GM12801 (cell line): ENCODE data around the gene MOV10.

Source experiments
- TF ChIP-seq, protein P1 (sequence below): IDR thresholded peaks from one replicate; pipeline ENCODE4 v1.5.1; 2011; ENCODE audit warnings: control low read depth; ENCODE audit not compliant: insufficient read length; ENCODE audit errors: extremely low read depth

The MOV10 gene

DNA sequence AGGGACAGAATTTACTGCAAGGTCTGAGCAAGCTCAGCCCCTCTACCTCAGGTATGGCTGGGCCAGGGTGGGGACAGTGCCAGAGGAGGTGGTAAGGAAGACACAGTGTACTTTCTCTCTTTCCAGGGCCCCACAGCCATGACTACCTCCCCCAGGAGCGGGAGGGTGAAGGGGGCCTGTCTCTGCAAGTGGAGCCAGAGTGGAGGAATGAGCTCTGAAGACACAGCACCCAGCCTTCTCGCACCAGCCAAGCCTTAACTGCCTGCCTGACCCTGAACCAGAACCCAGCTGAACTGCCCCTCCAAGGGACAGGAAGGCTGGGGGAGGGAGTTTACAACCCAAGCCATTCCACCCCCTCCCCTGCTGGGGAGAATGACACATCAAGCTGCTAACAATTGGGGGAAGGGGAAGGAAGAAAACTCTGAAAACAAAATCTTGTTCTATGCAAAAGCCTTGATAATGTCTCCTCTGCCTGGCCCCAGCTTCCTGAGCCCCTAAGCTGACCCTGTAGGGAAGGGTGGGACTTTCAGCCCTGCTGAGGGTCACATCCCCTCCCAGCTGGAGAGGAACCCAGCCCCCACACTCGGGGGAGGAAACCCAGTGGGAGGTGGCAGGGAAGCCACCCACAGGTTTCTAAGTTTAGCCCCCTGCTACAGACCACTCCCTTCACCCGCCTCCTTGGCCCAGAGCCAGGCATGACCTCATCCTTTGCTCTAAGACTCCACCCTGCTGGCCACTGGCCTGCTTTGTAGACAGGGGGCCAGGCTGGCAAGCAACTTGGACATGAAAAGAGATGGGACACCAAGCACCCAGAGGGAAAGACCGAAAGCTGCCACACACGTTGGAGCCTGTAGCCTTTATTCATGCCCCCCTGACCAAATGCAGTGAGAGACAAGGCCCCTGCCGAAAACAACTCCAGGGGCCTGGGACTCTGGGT, 26.1 kb downstream of the MOV10 start:
- TF ChIP-seq, protein P1, sequence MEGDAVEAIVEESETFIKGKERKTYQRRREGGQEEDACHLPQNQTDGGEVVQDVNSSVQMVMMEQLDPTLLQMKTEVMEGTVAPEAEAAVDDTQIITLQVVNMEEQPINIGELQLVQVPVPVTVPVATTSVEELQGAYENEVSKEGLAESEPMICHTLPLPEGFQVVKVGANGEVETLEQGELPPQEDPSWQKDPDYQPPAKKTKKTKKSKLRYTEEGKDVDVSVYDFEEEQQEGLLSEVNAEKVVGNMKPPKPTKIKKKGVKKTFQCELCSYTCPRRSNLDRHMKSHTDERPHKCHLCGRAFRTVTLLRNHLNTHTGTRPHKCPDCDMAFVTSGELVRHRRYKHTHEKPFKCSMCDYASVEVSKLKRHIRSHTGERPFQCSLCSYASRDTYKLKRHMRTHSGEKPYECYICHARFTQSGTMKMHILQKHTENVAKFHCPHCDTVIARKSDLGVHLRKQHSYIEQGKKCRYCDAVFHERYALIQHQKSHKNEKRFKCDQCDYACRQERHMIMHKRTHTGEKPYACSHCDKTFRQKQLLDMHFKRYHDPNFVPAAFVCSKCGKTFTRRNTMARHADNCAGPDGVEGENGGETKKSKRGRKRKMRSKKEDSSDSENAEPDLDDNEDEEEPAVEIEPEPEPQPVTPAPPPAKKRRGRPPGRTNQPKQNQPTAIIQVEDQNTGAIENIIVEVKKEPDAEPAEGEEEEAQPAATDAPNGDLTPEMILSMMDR, result no peak

DNA sequence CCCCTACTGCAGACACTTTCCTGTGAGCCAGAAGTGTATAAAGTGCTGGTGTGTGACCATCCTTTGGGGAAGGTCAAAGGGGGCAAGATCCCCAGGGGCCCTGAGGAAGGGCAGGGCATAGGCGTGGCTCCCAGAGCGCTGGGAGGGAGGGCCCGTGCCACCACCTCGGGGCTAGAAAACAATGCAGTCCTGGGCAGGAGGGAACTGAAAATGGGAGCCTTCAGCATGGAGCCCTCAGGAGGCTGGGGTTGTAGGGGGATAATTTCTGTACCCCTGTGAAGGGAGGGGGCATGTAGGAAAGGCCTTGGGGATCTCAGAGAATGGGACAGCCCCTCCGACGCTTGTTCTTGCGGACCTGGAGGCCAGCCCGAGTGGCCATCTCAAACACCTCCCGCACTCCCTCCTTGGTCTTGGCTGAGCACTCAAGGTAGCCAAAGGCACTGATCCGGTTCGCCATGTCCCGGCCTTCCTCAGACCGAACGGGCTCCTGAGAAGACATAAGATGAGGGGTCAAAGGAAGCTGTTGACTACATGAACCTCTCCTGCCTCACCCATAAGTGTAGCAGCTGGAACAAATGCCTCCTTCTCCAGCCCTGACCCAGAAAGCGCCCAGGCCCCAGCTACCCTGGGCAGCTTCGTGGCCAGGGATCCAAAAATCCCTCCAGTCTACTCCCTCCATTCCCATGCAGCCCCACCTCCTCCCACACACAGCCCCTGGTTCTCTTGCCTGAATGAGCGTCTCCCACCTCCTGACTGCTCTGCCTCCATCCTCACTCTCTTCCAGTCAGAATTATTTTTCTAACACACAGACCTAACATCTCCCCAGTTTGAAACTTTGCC, 27.0 kb downstream of the MOV10 start:
- TF ChIP-seq, protein P1, result no peak

DNA sequence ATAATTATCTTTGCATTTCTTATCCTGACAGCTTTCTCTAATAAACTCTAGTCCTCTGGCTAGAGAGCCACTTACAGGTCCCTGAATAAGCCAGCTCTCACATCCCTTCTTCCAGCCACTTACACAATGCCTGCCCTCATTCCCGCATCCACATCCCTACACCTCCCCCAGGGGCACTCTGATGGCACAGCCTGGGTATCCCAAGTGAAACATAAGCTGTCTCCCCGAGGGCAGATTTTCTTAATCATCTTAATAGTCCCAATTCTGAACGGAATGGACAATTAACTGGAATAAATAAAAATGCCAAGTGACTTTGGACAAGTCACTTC, 27.6 kb downstream of the MOV10 start:
- TF ChIP-seq, protein P1, result no peak

DNA sequence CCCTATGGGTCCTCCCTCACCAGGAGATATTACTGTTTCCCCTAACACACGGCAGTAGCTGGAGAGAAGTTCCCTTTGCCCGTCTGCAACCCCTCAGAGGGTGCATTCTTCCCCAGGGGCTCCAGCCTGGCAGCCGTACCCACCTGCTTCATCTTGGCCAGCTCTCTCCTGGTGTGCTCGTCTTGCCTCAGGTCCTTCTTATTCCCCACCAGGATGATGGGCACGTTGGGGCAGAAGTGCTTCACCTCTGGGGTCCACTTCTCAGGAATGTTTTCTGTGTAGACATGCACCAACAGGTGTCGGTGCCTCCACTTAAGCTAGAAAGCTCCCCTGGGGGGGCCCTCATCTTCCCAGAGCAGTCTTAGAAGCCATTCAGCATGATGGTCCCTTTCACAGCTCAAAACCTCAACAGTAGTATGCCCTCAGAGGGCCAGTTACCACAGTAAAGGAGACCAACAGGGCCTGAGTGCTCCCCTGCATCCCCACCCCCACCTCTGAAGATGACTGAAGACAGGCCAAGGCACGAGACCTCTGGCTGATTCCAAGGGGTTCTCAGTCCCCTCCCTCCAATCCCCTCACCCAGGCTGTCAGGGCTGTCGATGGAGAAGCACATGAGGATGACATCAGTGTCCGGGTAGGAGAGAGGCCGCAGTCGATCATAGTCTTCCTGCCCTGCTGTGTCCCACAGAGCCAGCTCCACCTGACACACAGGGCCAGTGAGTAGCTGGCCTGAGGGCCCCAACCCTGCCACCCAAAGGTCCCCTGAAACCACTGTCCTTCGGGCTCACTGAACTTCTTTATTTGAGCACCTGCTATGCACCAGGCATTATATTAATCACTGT, 28.2 kb downstream of the MOV10 start:
- TF ChIP-seq, protein P1, result no peak

DNA sequence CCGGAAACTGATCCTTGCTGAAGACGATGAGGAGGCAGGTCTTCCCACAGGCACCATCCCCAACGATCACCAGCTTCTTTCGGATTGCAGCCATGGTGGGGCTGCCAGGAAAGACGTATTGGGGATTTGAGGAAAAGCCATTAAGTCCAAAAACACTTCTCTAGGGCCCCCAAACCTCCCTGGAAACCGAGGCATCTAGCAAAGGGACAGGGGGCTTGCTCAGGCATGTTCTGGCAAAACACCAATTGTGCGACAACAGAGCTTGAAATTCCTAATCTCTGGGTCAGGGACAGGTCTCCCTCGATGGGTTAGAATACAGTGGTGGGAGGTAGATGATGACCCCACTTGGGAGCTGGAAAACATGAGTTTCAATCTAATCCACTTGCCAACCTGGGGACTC, 29.2 kb downstream of the MOV10 start:
- TF ChIP-seq, protein P1, result no peak

DNA sequence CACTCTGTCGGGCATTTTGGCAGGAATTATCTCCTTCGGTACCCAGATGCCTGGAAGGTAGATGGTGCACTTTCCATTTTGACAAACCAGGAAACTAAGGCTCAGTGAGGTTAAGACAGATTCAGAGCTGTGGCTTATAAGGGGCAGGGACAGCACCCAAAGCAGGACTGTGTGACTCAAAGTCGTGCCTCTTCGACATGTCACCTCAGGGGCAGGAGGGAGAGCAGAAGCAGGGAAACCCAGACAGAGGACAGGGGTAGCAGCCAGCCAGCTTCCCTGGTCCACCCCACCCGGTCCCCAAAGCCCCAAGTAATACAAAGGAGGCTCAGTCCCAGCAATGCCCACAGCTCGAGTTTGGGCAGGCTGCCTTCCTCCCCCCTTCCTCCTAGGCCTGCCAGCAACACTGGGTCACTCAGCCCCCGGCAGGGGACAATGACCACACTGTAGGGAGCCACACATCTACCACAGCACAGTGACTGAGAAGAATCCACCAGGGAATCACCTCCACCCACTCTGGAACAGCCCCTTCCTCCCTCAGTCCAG, 30.0 kb downstream of the MOV10 start:
- TF ChIP-seq, protein P1, result no peak
